ENCODE measurements around the gene WDFY4. TPM values are rescaled to one million over a fixed set of nuclear protein-coding genes. Genes with fewer than 3 reads are reported as not detected.

WDFY4 gene
- total RNA-seq, 1 donor from 2014 or later, result 26.5 TPM

GRCh38 chr10:48800007-48800675 is 115.5 kb downstream of the WDFY4 start:
- H3K27me3 ChIP-seq, result no peaks in the 10 kb centered on the region
- H3K9me3 ChIP-seq, result no peaks in the 10 kb centered on the region
- no peak for DNase-seq
- H3K4me3 ChIP-seq, result no peak overlapping the region
- ATAC-seq, result peak; percentile 88
- intact Hi-C loops (cut with DNase I), result no loop called here
- H3K36me3 ChIP-seq, result no peaks in the 10 kb centered on the region
- no peak for TF ChIP-seq CTCF (IDR thresholded peaks at IDR 0.05)
- H3K4me1 ChIP-seq, result peaks cover 17% of the 10 kb centered on the region
- peak overlapping the region; percentile 63 for H3K27ac ChIP-seq

- intact Hi-C loops (cut with DNase I), result no loop called here
- no peaks in the 10 kb centered on the region for H3K27me3 ChIP-seq
- no peak for ATAC-seq
- TF ChIP-seq CTCF (IDR thresholded peaks at IDR 0.05), result no peak
- peak overlapping the region; percentile 63 for H3K27ac ChIP-seq
- H3K9me3 ChIP-seq, result no peaks in the 10 kb centered on the region
- H3K4me1 ChIP-seq, result peaks cover 24% of the 10 kb centered on the region
- H3K36me3 ChIP-seq, result no peaks in the 10 kb centered on the region
- no peak for DNase-seq
- no peak overlapping the region for H3K4me3 ChIP-seq
Measured at GRCh38 chr10:48801001-48801421, 116.3 kb downstream of the WDFY4 start.

- DNase-seq, result no peak
- Histone ChIP-seq H3K4me3 (no peak overlapping the region), H3K27me3 (no peaks in the 10 kb centered on the region), H3K27ac (no peak overlapping the region), H3K9me3 (no peaks in the 10 kb centered on the region), H3K4me1 (peaks cover 28% of the 10 kb centered on the region), H3K36me3 (no peaks in the 10 kb centered on the region)
- ATAC-seq, result no peak
- no peak for TF ChIP-seq CTCF (IDR thresholded peaks at IDR 0.05)
- intact Hi-C loops (cut with DNase I), result no loop called here
Measured at GRCh38 chr10:48802611-48803071, 118.0 kb downstream of the WDFY4 start.

- no peak overlapping the region for H3K27ac ChIP-seq
- intact Hi-C loops (cut with DNase I), result no loop called here
- no peaks in the 10 kb centered on the region for H3K36me3 ChIP-seq
- TF ChIP-seq CTCF (IDR thresholded peaks at IDR 0.05), result no peak
- H3K27me3 ChIP-seq, result no peaks in the 10 kb centered on the region
- ATAC-seq (no peak), DNase-seq (no peak)
- no peaks in the 10 kb centered on the region for H3K9me3 ChIP-seq
- H3K4me1 ChIP-seq, result peaks cover 28% of the 10 kb centered on the region
- H3K4me3 ChIP-seq, result no peak overlapping the region
Measured at GRCh38 chr10:48803801-48804584, 119.3 kb downstream of the WDFY4 start.

GRCh38 chr10:48804740-48805182 is 120.1 kb downstream of the WDFY4 start:
- Histone ChIP-seq H3K4me3 (no peak overlapping the region), H3K4me1 (peaks cover 28% of the 10 kb centered on the region), H3K9me3 (no peaks in the 10 kb centered on the region), H3K27ac (no peak overlapping the region), H3K27me3 (no peaks in the 10 kb centered on the region), H3K36me3 (no peaks in the 10 kb centered on the region)
- ATAC-seq, result peak; percentile 49
- intact Hi-C loops (cut with DNase I), result no loop called here
- TF ChIP-seq CTCF (IDR thresholded peaks at IDR 0.05), result no peak
- DNase-seq, result no peak

Data from upper lobe of right lung (tissue), 1 donor.